K562 (cell line): ENCODE results near the gene SLC4A3. TPM values are rescaled to one million over a fixed set of nuclear protein-coding genes. Genes with fewer than 3 reads are reported as not detected.
A peak's percentile ranks its signal among the peaks of the same experiment; 100 is the strongest.

ENCODE experiments used
- BCL6 ChIP-seq: fragments of 250-450 bp; sonication (Bioruptor Pico); IDR thresholded peaks from 2 replicates; pipeline ENCODE4 v1.4.0; 2020
- BMI1 ChIP-seq: fragments of 150-350 bp; IDR thresholded peaks from 2 replicates; pipeline ENCODE4 v1.6.1; 2014; ENCODE audit warnings: low read length
- BRF1 ChIP-seq: IDR thresholded peaks from 3 replicates; pipeline ENCODE4 v1.6.1; 2011; ENCODE audit warnings: borderline replicate concordance, mild to moderate bottlenecking; ENCODE audit not compliant: insufficient read length; ENCODE audit errors: extremely low read depth
- ETV1 ChIP-seq: fragments of 450-650 bp; conservative IDR thresholded peaks from 2 replicates; pipeline ENCODE4 v1.6.1; 2016; ENCODE audit warnings: missing genetic modification characterization, control low read depth, low read depth, missing compliant biosample characterization
- GTF2E2 ChIP-seq: fragments of 200-800 bp; sonication (Bioruptor generic); IDR thresholded peaks from 2 replicates; pipeline ENCODE4 v1.6.1; 2016; ENCODE audit warnings: missing genetic modification characterization, missing compliant biosample characterization
- KLF1 ChIP-seq: fragments of 450-650 bp; IDR thresholded peaks from 2 replicates; pipeline ENCODE4 v1.6.1; 2016; ENCODE audit warnings: missing genetic modification characterization, missing compliant biosample characterization
- MAZ ChIP-seq, 2 experiments: fragments of 450-650 bp in 1 of 2; sonication (generic) in 1 of 2; formaldehyde crosslinking; IDR thresholded peaks in 1 of 2; conservative IDR thresholded peaks in 1 of 2; 2 replicates each; pipeline versions ENCODE4 v1.4.0 to v1.5.0; 2020; ENCODE audit warnings: mild to moderate bottlenecking in 1 of 2, missing genetic modification reagents in 1 of 2
- NFATC3 ChIP-seq: fragments of 450-650 bp; IDR thresholded peaks from 2 replicates; pipeline ENCODE4 v1.6.1; 2017; ENCODE audit warnings: mild to moderate bottlenecking
- PTTG1 ChIP-seq: fragments of 450-650 bp; IDR thresholded peaks from 2 replicates; pipeline ENCODE4 v1.6.1; 2016; ENCODE audit warnings: low read depth, mild to moderate bottlenecking, missing genetic modification characterization, missing compliant biosample characterization
- RAD21 ChIP-seq, 2 experiments: fragments of 250-450 bp in 1 of 2; fragments of 450-650 bp in 1 of 2; sonication (Bioruptor Pico) in 1 of 2; formaldehyde crosslinking in 1 of 2; IDR thresholded peaks in 1 of 2; conservative IDR thresholded peaks in 1 of 2; 2 replicates each; pipeline versions ENCODE4 v1.4.0 to v1.8.0; 2020 to 2022; ENCODE audit warnings: mild to moderate bottlenecking in 2 of 2, moderate library complexity in 1 of 2
- SMAD4 ChIP-seq: fragments of 250-450 bp; sonication (Bioruptor Pico); conservative IDR thresholded peaks from 2 replicates; pipeline ENCODE4 v1.8.0; 2021; ENCODE audit warnings: inconsistent platforms, mild to moderate bottlenecking, moderate library complexity
- SOX6 ChIP-seq: fragments of 450-650 bp; IDR thresholded peaks from 2 replicates; pipeline ENCODE4 v1.6.1; 2014; ENCODE audit warnings: mild to moderate bottlenecking
- TCF7 ChIP-seq: sonication (generic); IDR thresholded peaks from 2 replicates; pipeline ENCODE4 v1.6.1; 2016; ENCODE audit warnings: antibody characterized with exemption, borderline replicate concordance
- TOE1 ChIP-seq, 2 experiments: fragments of 450-650 bp in 1 of 2; sonication (generic) in 1 of 2; formaldehyde crosslinking in 1 of 2; IDR thresholded peaks; 2 replicates each; pipeline versions ENCODE4 v1.7.1 to v1.8.0; 2016 to 2022; ENCODE audit warnings: borderline replicate concordance in 2 of 2, mild to moderate bottlenecking in 2 of 2, antibody characterized with exemption in 1 of 2, inconsistent platforms in 1 of 2, low read depth in 1 of 2, missing genetic modification reagents in 1 of 2, moderate library complexity in 1 of 2
- ZFP1 ChIP-seq: fragments of 450-650 bp; formaldehyde crosslinking; IDR thresholded peaks from 2 replicates; pipeline ENCODE4 v1.4.0; 2020; ENCODE audit warnings: mild to moderate bottlenecking, mixed read lengths
- ZNF282 ChIP-seq: sonication (generic); formaldehyde crosslinking; IDR thresholded peaks from 2 replicates; pipeline ENCODE4 v1.8.1; 2023; ENCODE audit warnings: missing genetic modification reagents
- ZNF586 ChIP-seq: fragments of 450-650 bp; formaldehyde crosslinking; conservative IDR thresholded peaks from 2 replicates; pipeline ENCODE4 v1.4.0; 2020; ENCODE audit warnings: mild to moderate bottlenecking, moderate library complexity
- ZNF695 ChIP-seq: fragments of 450-650 bp; formaldehyde crosslinking; IDR thresholded peaks from 2 replicates; pipeline ENCODE4 v1.4.0; 2020; ENCODE audit warnings: mild to moderate bottlenecking, moderate library complexity
- ZZZ3 ChIP-seq: fragments of 450-650 bp; IDR thresholded peaks from 2 replicates; pipeline ENCODE4 v1.6.1; 2016; ENCODE audit warnings: antibody characterized with exemption, mild to moderate bottlenecking, moderate library complexity
- polyA plus RNA-seq, 8 experiments: library from polyadenylated mRNA; depleted of rRNA in 4 of 8; stranded (reverse) in 5 of 8; unstranded in 3 of 8; fragments of >200 nt; fragmentation: Nextera tagmentation in 2 of 8; fragmentation: Illumina TruSeq in 1 of 8; extraction: Ambion mirVana in 2 of 8; extraction: Trizol in 1 of 8; gene quantifications; 2 replicates each; pipeline versions ENCODE4 v1.2.1 to v1.2.3, GENCODE V29; 2011 to 2014; ENCODE audit warnings: inconsistent platforms in 1 of 8, missing spikeins in 1 of 8
- total RNA-seq, 7 experiments: library from RNA; depleted of rRNA in 6 of 7; stranded (reverse); fragments of >200 nt in 6 of 7; fragmentation: Illumina TruSeq in 2 of 7; extraction: Trizol in 2 of 7; gene quantifications; 2 replicates each; pipeline versions ENCODE4 v1.2.1 to v1.2.3, GENCODE V29; 2011 to 2021; ENCODE audit warnings: low replicate concordance in 1 of 7
- TF ChIP-seq, protein P1 (sequence below): fragments of 250-450 bp; sonication (Bioruptor Pico); IDR thresholded peaks from 2 replicates; pipeline ENCODE4 v1.5.1; 2021; ENCODE audit warnings: mild to moderate bottlenecking
- TF ChIP-seq, protein P2 (sequence below): fragments of 450-650 bp; conservative IDR thresholded peaks from 2 replicates; pipeline ENCODE4 v1.6.1; 2016; ENCODE audit warnings: missing genetic modification characterization, low read depth, mild to moderate bottlenecking, missing compliant biosample characterization, moderate library complexity
- TF ChIP-seq, protein P3 (sequence below): sonication (generic); formaldehyde crosslinking; IDR thresholded peaks from 2 replicates; pipeline ENCODE4 v1.8.1; 2023; ENCODE audit warnings: mild to moderate bottlenecking, missing genetic modification reagents

SLC4A3 gene
- total and polyA plus RNA-seq, 9 of the 15 experiments (the other 6 are each of a cell fraction or from before 2014, with no cell fraction given) = 0.04 to 0.31 (median 0.16) TPM; not detected in 5

DNA sequence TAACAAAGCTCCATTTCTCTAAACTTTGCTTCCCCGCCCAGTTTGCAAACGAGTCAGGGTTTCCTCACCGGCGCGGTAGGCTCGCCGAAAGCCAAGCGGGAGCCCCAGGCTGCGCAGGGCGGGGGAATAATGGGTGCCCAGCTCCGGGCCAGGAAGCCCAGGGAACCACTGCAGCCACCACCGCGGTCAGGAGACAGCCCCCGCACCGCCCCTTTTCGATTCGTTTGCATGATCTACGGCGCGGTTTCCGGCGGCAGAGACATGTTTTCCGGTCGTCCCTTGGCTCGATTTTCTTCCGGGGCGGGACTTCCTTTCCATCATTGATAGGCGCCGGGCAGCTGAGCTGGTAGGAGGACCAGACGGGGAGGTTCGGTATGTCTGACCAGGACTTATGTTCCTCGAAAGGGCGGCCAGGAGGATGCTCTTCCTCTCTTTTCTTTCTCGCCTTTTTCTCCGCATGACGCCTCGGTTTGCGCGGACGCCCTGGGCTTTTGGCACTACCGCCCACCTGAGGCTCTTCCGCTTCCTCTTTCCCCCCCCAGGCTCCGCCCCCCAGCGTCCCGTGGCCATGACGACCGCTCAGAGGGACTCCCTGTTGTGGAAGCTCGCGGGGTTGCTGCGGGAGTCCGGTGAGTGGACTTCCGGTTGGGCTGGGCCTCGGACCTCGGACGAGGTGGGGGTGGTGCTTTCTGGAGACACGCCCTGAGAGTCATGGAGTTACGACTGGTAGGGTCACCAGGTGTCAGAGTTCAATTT, 29.7 kb upstream of the SLC4A3 start, which contains the start of gene STK11IP (continued):
- TF ChIP-seq, protein P1, sequence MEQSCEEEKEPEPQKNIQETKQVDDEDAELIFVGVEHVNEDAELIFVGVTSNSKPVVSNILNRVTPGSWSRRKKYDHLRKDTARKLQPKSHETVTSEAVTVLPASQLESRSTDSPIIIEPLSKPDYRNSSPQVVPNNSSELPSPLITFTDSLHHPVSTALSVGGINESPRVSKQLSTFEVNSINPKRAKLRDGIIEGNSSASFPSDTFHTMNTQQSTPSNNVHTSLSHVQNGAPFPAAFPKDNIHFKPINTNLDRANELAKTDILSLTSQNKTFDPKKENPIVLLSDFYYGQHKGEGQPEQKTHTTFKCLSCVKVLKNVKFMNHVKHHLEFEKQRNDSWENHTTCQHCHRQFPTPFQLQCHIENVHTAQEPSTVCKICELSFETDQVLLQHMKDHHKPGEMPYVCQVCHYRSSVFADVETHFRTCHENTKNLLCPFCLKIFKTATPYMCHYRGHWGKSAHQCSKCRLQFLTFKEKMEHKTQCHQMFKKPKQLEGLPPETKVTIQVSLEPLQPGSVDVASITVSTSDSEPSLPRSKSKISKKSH (CRISPR knock-in tag) = no peak
- TF ChIP-seq, protein P2, sequence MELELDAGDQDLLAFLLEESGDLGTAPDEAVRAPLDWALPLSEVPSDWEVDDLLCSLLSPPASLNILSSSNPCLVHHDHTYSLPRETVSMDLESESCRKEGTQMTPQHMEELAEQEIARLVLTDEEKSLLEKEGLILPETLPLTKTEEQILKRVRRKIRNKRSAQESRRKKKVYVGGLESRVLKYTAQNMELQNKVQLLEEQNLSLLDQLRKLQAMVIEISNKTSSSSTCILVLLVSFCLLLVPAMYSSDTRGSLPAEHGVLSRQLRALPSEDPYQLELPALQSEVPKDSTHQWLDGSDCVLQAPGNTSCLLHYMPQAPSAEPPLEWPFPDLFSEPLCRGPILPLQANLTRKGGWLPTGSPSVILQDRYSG (tag) = no peak
- TF ChIP-seq SOX6 (peak; percentile 13; the same call in 1 of the 2 replicates), MAZ (CRISPR knock-in tag; conservative IDR thresholded peaks at IDR 0.05 in 1 of 2, IDR thresholded peaks at IDR 0.05 in 1 of 2) (no peak; a peak in 2 of 4 replicates), ZNF695 (CRISPR knock-in tag) (no peak), NFATC3 (no peak), RAD21 (CRISPR knock-in tag; conservative IDR thresholded peaks at IDR 0.05 in 1 of 2, IDR thresholded peaks at IDR 0.05 in 1 of 2) (no peak), SMAD4 (CRISPR knock-in tag) (0 out of 2 replicates have a peak, but pooled peaks have one; percentile 23), TOE1 (IDR thresholded peaks at IDR 0.05; ENCODE audit: borderline replicate concordance) (0 out of 2 replicates have a peak, but pooled peaks have one; percentile 15), TOE1 (CRISPR knock-in tag; IDR thresholded peaks at IDR 0.05; ENCODE audit: borderline replicate concordance, low read depth) (no peak), ETV1 (tag) (peak; percentile 71), TCF7 (no peak), ZNF282 (no peak), BRF1 (no peak), ZNF586 (CRISPR knock-in tag) (no peak), KLF1 (tag) (peak; percentile 48; the same call in 1 of the 2 replicates), ZZZ3 (no peak), PTTG1 (tag) (no peak), GTF2E2 (tag) (peak; percentile 82), BCL6 (CRISPR knock-in tag) (no peak), BMI1 (peak; percentile 97), ZFP1 (CRISPR knock-in tag) (no peak)
- TF ChIP-seq, protein P3, sequence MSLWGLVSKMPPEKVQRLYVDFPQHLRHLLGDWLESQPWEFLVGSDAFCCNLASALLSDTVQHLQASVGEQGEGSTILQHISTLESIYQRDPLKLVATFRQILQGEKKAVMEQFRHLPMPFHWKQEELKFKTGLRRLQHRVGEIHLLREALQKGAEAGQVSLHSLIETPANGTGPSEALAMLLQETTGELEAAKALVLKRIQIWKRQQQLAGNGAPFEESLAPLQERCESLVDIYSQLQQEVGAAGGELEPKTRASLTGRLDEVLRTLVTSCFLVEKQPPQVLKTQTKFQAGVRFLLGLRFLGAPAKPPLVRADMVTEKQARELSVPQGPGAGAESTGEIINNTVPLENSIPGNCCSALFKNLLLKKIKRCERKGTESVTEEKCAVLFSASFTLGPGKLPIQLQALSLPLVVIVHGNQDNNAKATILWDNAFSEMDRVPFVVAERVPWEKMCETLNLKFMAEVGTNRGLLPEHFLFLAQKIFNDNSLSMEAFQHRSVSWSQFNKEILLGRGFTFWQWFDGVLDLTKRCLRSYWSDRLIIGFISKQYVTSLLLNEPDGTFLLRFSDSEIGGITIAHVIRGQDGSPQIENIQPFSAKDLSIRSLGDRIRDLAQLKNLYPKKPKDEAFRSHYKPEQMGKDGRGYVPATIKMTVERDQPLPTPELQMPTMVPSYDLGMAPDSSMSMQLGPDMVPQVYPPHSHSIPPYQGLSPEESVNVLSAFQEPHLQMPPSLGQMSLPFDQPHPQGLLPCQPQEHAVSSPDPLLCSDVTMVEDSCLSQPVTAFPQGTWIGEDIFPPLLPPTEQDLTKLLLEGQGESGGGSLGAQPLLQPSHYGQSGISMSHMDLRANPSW = no peak
